GM21367 (cell line): ENCODE data around the gene STK32C.
A peak's percentile ranks its signal among the peaks of the same experiment; 100 is the strongest.
"Not testable (repeated sequence)": the region's sequence is repeated elsewhere in the genome, so short reads cannot be mapped to it uniquely, and the experiment has no call there.

Experiments
- ATAC-seq: cut with Tn5 transposase; IDR thresholded peaks from one replicate; pipeline ENCODE4 v1.9.1; 2021; ENCODE audit not compliant: unreplicated experiment

STK32C gene

DNA sequence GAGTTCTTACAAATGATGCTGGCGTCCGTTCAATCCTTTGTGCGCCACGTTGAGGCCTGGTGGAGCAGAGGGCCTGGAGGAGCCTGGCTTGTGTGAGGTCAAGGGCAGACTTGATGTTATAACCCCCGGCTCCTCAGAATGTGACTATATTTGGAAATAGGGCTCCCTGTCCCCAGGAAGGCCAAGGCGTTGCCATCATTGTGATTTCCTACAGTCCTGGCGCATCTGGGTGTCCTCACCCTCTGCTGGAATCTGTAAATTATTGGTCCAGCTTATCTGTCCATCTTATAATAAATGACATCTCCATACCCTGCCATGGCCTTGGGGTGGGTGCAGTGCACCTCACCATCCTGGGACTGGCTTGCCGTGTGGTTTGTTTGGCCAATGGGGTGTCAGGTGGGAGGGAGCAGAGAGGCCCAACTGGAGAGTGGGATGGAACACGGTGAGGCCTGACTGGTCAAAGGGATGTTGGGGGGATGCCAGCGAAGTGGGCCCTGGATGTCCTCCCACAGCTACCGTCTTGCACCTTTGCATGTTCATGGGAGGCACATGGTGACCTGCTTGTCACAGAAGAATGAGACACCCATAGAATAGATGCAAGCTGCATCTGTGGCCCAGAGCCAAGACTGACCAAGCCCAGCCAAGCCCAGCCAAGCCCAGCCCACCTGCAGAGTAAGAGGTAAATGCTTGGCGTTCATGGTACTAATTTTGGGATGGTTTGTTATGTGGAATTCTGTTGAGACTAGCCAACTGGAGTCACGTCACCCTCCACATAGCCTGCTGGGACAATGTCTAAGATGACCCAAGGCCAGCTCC is 13.1 kb upstream of the STK32C start:
- ATAC-seq, result no peak

DNA sequence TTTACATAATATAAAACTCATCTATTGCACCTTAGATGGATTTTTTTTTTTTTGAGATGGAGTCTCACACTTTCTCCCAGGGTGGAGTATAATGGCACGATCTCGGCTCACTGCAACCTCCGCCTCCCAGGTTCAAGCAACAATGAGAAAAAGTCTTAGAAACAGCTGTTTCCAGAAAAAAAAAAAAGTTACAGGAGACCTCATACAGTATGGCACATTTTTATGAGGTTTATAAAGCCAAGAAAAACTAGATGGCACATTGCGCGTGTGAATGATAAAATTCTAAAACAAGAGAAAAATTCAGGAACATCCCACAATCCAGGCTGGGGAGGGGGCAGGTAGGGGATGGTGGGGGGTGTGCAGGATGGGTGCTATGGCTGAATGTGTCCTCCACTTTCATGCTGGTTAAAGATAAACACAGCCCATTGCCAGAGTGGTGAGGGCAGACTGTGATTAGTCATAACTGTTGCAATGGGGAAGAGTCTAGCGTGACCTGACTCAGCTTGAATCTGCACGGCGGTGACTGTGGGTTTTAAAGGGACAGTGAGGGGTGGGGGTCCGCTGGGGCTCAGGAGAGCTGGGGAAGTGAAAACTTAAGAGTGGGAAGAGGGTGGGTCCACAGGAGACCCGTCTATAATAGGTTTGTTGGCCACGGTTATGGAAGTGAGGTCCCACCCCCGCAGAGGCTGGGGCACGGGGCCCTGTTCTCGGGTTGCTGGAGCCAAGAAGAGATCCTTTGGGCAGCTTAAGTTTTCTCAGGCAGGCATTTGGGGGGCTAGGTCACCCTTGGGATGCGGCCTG is 12.3 kb upstream of the STK32C start:
- ATAC-seq, result peak; percentile 98

DNA sequence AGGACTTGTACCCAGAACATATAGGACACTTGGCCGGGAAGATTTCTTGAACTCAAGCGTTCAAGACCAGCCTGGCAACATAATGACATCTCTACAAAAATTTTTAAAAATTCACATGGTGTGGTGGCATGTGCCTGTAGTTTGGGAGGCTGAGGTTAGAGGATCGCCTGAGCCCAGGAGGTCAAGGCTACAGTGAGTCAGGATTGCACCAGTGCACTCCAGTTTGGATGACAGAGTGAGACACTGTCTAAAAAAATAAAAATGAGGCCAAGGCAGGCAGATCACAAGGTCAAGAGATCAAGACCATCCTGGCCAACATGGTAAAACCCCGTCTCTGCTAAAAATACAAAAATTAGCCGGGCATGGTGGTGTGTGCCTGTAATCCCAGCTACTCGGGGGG is 9.7 kb upstream of the STK32C start:
- ATAC-seq, result not testable (repeated sequence)

DNA sequence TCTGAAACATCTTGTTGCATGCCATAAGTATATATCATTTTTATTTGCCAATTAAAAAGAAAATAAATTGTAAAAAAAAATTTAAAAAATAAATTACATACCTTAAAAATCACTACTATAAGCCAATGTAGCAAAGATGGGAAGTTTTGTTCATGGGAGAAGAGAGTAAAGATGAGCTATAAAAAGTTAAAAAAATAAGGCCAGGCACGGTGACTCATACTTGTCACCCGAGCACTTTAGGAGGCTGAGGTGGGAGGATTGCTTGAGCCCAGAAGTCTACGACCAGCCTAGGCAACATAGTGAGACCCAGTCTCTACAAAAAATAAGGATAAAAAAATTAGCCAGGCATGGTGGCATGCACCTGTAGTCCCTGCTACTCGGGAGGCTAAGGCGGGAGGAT is 8.4 kb upstream of the STK32C start:
- ATAC-seq, result no peak

DNA sequence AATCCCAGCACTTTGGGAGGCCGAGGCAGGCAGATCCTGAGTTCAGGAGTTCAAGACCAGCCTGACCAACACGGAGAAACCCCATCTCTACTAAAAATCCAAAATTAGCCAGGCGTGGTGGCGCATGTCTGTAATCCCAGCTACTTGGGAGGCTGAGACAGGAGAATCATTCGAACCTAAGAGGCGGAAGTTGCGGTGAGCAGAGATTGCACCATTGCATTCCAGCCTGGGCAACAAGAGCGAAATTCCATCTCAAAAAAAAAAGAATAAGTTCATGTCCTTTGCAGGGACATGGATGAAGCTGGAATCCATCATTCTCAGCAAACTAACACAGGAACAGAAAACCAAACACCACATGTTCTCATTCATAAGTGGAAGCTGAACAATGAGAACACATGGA is 7.1 kb upstream of the STK32C start:
- ATAC-seq, result not testable (repeated sequence)

DNA sequence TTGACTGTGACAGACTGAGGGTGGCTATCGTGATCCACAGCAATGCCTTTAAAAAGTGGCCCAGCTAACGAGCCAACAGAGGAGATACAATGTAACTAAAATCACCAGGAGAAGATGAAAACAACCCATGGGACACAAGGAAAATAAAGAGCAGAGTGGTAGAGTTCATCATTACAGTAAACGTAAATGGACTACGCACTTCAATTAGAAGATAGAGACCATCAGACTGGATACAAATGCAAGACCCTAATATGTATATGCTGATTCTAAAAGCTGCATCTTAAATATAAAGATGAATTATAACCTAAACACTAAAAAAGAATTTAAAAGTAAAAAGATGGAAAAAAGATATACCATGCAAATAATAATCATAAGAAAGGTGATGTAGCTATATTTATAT is 6.6 kb upstream of the STK32C start:
- no peak for ATAC-seq

DNA sequence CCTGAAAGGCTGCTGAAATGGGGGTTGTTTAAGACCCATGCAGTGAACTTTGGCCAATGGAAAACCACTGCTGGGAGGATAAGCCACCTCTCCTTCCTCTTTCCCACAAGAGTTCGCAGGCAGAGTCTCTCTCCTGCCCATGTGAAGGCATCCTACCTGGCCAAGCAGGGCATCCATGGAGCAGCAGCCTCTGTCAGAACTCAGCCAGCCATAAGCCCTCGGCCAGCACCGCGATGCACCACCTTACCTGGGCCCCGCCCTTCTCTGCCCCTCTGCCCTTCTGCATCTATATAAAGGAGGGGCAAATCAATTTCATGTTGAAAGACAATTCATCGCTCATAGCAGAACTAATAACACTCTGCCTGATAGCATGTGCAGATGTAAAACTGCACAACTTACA is 6.1 kb upstream of the STK32C start:
- no peak for ATAC-seq

DNA sequence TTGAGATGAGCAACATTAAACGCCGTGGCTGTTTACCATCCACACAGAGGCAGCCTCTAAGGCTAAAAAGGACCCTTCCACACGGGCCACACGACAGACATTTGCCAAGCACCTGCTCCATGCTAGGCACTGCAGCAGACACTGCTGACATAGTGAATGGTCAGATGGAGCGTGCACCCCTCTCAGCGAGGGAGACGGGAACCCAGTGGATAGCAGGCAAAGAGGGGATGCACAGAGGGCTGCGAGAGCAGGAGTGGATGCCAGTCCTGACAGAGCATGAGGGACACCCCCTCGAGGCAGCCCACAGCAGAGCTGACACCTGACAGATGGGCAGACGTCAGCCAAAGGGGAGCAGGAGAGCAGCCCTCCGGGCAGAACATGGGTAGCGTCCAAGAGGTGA is 5.6 kb upstream of the STK32C start:
- ATAC-seq, result no peak

DNA sequence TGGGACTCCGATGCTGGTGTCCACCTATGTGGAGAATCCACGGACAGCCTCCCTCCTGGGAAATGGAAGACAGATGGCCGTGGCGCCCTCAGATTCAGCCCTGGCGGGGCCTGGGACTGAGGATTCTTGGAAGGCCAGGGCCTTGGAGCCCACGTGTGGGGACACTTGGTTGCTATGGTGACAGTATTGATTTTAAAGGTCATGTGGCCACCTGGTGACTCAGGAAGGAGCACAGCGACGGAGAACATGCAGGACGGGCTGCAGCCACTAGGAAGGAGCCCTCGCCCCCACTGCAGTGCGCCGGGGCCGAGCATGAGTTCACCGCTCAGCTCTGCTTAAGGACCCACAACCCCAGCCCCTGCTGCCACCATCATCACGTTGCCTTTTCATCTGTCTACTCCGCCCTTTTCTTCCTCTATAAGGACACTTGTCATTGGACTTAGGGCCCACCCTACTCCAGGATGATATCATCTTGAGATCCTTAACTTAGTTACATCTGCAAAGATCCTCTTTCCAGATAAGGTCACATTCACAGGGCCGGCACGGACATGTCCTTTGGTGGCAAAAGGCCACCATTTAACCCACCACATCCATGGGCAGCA is 3.7 kb upstream of the STK32C start:
- ATAC-seq, result no peak

DNA sequence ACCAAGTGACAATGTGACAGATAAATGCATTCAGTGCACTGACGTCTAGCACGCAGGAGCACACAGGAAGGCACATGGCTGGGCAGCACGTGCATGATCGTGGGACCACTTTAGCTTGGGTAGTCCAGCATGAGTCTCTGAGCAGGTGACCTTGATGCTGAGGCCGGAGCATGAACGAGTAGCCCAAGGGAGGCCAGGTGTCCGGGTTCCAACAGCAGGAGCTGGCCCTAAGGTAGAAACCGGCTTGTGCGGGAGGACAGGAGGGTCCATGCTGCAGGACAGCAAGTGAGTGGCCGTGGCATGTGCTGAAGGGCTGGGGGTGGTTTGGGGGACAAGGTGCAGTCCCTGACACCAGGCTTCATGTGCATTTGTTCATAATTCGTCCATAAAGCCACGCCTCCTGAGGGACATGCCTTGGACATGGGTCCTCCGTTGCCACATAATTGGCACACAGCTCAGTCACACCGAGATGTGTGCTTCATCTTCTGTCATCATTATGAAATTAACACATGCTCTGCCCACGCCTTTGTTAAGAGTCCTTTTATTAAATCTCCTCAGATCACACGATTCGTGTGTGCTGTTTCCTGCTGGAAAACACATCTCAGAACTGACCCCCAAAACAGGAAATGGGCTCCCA is 3.1 kb upstream of the STK32C start:
- no peak for ATAC-seq

DNA sequence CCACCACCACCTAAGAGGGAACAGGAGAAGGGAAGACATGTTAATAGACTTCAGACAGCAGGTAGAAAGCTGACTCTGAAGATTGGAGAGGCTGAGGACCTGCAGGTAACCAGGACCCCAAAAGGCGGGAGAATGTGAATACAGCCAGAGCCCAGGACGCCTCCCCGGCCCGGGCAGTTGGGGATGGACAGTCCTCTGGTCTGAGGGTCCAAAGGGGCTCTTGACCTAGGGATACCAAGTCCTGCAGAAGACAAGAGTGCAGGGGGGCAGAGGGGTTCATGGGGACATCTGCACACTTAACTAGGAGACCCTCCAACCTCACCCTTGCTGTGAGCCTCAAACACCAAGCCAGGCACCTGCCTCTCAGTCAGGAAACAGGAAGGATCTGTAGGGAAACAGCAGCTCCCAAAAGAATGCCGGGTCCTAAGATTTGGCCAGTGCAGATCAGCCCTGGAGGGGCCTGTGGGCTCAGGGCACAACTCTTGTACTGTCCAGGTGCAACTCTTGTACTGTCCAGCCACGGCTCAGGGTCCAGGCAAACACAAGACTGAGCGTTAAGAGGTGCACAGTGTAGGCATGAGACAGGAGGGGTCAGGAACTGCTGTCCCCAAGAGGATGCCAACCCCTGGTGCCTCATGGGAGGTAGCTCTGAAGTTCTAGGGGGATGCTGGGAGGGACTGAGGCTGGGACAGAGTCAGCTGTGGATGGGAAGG is 2.3 kb upstream of the STK32C start:
- ATAC-seq, result no peak

DNA sequence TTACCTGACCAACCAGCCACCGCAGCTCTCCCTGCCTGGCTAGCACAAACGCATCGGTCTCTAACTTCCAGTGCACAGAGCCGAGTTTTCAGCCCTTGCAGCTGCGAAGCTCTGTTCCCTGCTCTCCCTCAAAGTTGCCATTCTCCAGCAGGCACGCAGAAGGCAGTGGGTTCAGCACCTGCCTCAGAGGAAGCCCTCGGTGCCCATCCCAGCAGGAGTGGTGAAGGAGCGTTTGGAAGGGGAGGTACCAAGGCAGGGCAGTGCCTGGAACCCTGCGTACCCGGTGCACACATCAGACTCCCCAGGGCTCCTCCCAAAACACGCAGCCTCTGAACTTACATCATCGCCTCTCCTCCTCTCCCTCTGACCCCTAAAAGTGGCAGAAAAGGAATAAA is 1.7 kb upstream of the STK32C start:
- no peak for ATAC-seq

DNA sequence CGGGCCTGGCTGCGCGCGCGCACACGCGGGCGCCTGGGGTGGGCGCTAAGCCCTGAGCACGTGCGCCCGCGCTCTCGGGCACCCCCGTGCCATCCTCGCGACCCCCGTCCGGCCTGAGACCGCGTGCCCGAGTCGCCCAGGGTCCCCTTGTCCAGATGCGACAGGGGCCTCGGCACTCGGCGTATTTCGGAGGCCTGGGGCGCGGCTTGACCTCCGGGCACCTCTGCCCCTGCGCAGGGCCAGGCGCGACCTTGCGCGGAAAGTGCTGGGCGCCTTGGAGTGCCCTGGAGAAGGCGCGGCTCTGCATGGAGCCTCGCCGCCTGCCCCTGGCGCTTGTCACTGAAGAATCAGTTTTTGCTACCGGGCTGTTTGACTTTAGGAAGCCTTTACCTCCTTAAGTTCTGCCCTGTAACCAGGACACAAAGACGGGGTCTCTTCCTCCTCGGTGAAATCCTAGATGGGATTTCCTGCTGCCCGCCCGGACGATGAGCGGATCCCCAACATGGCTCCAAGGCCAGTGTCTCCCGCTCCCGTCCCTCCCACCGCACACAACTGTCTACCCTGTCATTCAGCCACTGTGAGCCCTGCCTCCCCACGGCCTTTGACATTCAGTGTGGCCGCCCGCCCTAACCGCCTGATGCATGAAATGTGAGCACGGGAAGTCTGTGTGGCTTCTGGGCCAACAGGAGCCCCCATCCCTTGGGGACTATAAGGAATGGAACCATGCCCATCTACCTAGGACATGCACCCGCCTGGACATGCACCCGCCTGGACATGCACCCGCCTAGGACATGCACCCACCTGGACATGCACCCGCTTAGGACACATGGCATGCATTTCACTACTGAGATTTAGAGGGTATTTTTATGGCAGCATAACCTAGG is 1.1 kb upstream of the STK32C start:
- ATAC-seq, result no peak

DNA sequence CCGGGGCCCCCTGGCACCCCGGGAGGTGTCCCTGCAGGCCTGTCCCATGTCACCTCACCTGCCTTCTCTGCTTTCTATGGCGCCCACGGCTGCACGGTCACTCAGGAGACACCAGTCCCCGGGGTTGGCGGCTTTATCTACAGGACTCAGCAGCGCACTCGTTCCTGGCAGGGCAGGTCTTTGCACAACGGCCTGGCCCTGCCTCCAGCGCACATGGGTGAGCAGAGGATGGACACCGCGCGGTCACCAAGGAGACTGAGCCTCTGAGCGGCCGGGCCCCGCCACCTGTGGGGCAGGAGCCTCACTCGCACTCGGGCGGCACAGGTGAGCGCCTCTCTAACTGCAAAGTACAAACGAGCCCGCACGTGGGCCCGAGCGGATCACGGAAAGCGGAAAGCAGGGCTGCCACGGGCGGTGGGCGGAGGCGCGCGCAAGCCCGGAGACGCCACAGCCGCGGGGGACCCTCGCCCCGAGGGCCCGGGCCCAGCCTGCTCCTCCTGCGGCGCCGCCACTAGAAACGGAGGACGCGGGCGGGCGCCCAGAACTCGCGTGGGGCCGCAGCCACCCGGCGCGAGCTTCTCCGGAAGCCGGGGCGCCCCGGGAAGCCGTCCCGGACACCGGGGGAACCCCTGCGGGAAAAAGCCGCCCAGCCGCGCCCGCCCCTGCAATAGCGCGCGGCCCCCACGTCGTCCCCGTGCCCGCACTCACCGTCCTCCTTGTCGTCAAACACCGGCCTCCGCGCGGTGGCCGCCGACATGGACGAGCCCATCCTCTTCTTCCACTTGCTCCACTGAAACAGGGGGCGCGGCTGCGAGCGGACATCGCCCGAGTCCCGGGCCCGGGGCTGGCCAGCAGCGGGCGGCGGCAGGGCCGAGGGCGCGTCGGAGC is 642 bp downstream of the STK32C start:
- peak; percentile 2 for ATAC-seq

DNA sequence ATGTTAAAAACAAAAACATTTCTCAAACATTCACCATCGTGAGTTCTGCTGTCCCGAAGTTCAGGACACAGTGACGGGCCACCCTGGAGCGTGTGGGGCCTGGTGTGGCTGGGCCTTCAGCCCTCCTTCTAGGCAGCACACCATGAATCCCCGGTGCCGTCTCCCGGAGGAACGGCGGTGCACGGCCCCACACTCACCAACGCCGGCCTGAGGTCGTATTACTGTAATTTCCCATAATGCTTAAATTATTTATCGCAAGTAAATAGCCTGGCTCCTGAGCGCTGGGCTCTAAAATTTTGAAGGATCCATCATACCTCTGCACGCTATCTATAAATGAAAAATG is 1.4 kb downstream of the STK32C start:
- no peak for ATAC-seq

DNA sequence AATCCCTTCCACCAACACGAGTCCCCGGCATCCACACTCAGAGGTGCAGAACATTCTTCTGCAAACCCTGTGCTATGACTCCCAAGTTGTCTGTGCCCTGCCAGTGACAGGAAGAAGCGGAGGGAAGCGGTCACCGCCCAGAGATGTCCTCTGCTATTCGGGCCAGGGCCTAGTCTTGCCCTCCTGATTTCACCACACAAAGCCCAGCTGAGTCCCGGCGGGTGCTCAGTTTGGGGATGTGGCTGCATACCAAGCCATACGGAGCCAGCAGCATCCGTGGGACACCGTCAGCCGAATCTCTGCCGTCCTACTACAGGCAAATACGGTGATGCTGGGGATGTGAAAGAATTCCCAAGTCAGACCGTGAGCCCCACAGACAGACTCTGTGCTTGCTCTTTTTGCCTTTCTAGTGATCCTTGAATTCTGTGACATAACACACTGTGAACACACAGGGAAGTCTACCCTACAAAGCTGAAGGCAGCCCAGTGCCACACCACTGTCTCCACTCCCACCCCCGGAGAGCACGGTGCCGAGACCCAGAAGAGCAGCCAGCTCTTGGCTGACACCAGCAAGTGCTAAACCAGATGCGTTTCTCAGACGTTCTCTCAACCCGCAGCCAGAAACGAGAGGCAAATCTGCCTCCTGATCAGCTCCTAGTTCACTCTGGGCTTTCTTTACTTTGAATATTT is 2.0 kb downstream of the STK32C start:
- no peak for ATAC-seq

DNA sequence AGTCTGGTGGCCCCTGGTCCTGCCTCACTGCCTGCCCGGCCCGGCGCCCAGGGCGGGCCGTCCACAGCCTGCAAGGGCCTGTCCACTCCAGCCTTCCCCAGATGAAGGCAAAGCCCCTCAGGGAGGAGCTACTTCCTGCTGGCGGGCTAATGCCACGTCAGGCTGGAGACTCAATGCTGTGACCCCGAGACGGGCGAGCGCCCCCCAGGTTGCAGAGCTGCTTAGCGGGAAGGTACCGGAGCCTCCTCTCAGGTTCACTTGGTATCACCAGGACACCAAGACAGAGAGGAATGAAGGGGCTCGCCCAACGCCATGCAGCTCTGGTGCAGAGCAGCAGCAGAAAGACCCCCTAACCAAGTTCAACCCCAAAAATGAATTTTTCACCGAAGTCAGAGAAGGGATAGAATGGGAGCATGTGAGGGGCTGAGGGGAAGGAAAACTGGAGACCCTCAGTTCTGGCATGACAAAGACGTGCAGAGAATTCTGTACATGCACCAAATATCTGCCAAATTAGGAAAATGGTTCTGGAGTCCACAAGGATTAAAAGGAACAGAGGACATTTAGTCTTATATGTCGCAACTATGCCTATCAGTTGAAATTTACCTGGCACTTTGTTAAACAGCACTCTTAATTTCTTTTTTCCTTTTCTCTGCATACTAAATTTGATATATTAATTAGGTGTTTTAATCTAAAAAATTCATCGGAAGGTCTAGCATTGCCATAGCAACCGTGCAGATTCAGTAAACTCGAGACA is 2.8 kb downstream of the STK32C start:
- no peak for ATAC-seq
